Sigmoid colon (tissue), 4 donors: ENCODE measurements around the gene CFLAR.

ENCODE experiments used
- EP300 ChIP-seq, 4 donors: sonication (generic); formaldehyde crosslinking; IDR thresholded peaks; one replicate each; pipeline ENCODE4 v1.6.1; 2017; ENCODE audit warnings: antibody characterized with exemption in 4 of 4
- POLR2A ChIP-seq, 2 donors: fragments of 450-650 bp; IDR thresholded peaks; one replicate each; pipeline ENCODE4 v1.6.1; 2016; ENCODE audit warnings: antibody characterized with exemption in 2 of 2, mild to moderate bottlenecking in 2 of 2, moderate library complexity in 2 of 2
- POLR2AphosphoS5 ChIP-seq, 4 donors: sonication (generic); formaldehyde crosslinking; IDR thresholded peaks; one replicate each; pipeline ENCODE4 v1.6.1; 2017; ENCODE audit warnings: antibody characterized with exemption in 4 of 4
- TF ChIP-seq, protein P1 (sequence below), 4 experiments: fragments of 450-650 bp in 3 of 4; fragments of 200-600 bp in 1 of 4; IDR thresholded peaks; one replicate each; pipeline ENCODE4 v1.5.1; 2016 to 2019; ENCODE audit warnings: antibody characterized with exemption in 4 of 4, mild to moderate bottlenecking in 3 of 4, moderate library complexity in 2 of 4

DNA sequence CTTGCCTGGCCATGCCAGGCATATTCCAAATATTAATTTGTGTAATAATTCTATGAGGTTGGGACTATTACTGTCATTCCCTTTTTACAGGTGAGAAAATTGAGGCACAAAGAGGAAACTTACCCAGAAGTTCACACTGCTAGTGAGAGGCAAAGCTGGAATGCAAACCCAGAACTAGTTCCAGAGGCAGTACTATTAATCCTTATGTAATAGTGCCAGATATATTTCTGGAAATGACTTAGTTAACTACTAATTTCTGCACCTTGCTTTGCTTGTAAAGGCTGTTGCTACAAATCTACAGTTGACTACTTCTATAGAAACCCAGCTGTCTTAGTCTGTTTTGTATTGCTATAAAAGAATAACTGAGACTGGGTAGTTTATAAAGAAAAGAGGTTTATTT, 5.3 kb upstream of the CFLAR start:
- TF ChIP-seq, protein P1, sequence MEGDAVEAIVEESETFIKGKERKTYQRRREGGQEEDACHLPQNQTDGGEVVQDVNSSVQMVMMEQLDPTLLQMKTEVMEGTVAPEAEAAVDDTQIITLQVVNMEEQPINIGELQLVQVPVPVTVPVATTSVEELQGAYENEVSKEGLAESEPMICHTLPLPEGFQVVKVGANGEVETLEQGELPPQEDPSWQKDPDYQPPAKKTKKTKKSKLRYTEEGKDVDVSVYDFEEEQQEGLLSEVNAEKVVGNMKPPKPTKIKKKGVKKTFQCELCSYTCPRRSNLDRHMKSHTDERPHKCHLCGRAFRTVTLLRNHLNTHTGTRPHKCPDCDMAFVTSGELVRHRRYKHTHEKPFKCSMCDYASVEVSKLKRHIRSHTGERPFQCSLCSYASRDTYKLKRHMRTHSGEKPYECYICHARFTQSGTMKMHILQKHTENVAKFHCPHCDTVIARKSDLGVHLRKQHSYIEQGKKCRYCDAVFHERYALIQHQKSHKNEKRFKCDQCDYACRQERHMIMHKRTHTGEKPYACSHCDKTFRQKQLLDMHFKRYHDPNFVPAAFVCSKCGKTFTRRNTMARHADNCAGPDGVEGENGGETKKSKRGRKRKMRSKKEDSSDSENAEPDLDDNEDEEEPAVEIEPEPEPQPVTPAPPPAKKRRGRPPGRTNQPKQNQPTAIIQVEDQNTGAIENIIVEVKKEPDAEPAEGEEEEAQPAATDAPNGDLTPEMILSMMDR (IDR thresholded peaks at IDR 0.05), result no peak
- no peak for TF ChIP-seq POLR2AphosphoS5 (IDR thresholded peaks at IDR 0.05)
- no peak for TF ChIP-seq POLR2A (IDR thresholded peaks at IDR 0.05)
- TF ChIP-seq EP300 (IDR thresholded peaks at IDR 0.05), result no peak
